ENCODE measurements around the gene TNFRSF4. TPM values are rescaled to one million over a fixed set of nuclear protein-coding genes. Genes with fewer than 3 reads are reported as not detected.

The TNFRSF4 gene
- total and polyA plus RNA-seq, 2 of the 8 experiments (the other 6 are each of a cell fraction or from before 2014, with no cell fraction given): 0.06 TPM; not detected in 1

- CTCF ChIA-PET (ENCODE audit: partially characterized antibody): interaction anchor here (0.6 to 2.2 kb wide), 4 partner anchors 18 to 241 kb away, joined by 3 to 10 read pairs (median 4); no protein-coding TSS in a partner anchor
- TF ChIP-seq SUZ12 (IDR thresholded peaks at IDR 0.05; ENCODE audit: low read length) (no peak), EZH2 (IDR thresholded peaks at IDR 0.05; ENCODE audit: low read depth, low read length, severe bottlenecking) (no peak), CBX8 (IDR thresholded peaks at IDR 0.05; ENCODE audit: borderline replicate concordance, low read depth, low read length) (no peak), JUND (IDR thresholded peaks at IDR 0.05; ENCODE audit: low read length) (no peak), SIRT6 (IDR thresholded peaks at IDR 0.05; ENCODE audit: low read length) (no peak), JUN (IDR thresholded peaks at IDR 0.05; ENCODE audit: low read depth, low read length) (no peak), CREB1 (IDR thresholded peaks at IDR 0.05) (no peak; the same call in 1 of the 2 replicates), ASH2L (IDR thresholded peaks at IDR 0.05; ENCODE audit: low read length) (no peak), SRF (IDR thresholded peaks at IDR 0.05; ENCODE audit: low read depth, low read length) (no peak), GTF2F1 (IDR thresholded peaks at IDR 0.05; ENCODE audit: borderline replicate concordance, low read depth, low read length) (no peak), GABPA (IDR thresholded peaks at IDR 0.05; ENCODE audit: borderline replicate concordance, insufficient read depth, low read length) (no peak)
Observed at GRCh38 chr1:1162597-1163537, 51.1 kb downstream of the TNFRSF4 start.

More at GRCh38 chr1:1162597-1163537, 51.1 kb downstream of the TNFRSF4 start:
- whole genome bisulfite sequencing, 2 experiments (ENCODE audit: extremely low coverage in 1 of 2, insufficient coverage in 1 of 2, insufficient read length in 1 of 2, insufficient replicate concordance in 2 of 2, low coverage in 1 of 2, low lambda C conversion rate in 2 of 2, missing lambda C conversion rate in 1 of 2): 78% methylated on average over 54 of the region's 73 CpGs; no CpG with 5 or more reads in 1 of the 2 experiments
- no peak overlapping the region for H3K27ac ChIP-seq (ENCODE audit: low read depth, low read length)
- H2BK20ac ChIP-seq (ENCODE audit: low read length): peak overlapping the region; percentile 15; the same call in 1 of the 2 replicates
- peak overlapping the region; percentile 96 for H3K4ac ChIP-seq (replicated peaks; ENCODE audit: insufficient read length, low read depth, low read length)
- H3K18ac ChIP-seq (ENCODE audit: extremely low read depth, low read length): peak overlapping the region; percentile 68
- no peaks in the 10 kb centered on the region; a peak in 2 of 4 replicates for H3K79me2 ChIP-seq (ENCODE audit: control insufficient read depth in 1 of 2, insufficient read depth in 2 of 2, low read length in 2 of 2)
- H3K79me1 ChIP-seq (ENCODE audit: low read depth, low read length): no peaks in the 10 kb centered on the region; the same call in 1 of the 2 replicates
- H3K23ac ChIP-seq (ENCODE audit: insufficient read length): no peak overlapping the region
- peak overlapping the region; percentile 92; the same call in 1 of the 2 replicates for H2BK15ac ChIP-seq (ENCODE audit: low read length)
- H3K36me3 ChIP-seq (ENCODE audit: control insufficient read depth in 2 of 4, insufficient read depth in 4 of 4, low read length in 3 of 4): no peaks in the 10 kb centered on the region
- peak overlapping the region; percentile 99 for H4K91ac ChIP-seq (replicated peaks; ENCODE audit: insufficient read length, low read length)
- peak overlapping the region; percentile 45 for H4K5ac ChIP-seq (ENCODE audit: insufficient read length, low read depth, low read length)
- peaks cover 9% of the 10 kb centered on the region; the same call in 1 of the 2 replicates for H3K23me2 ChIP-seq (ENCODE audit: low read depth, low read length)
- H2AK5ac ChIP-seq (ENCODE audit: low read depth, low read length): peak overlapping the region; percentile 78; the same call in 1 of the 2 replicates
- peak overlapping the region; percentile 69 for H3K56ac ChIP-seq (replicated peaks; ENCODE audit: insufficient read length, low read depth, low read length)
- H3K9ac ChIP-seq (replicated peaks in 1 of 4; ENCODE audit: extremely low read depth in 1 of 4, low read depth in 3 of 4, low read length in 3 of 4): no peak overlapping the region
- peak overlapping the region in 1 of 4 experiments; percentile 43; a peak in 2 of 8 replicates for H3K4me3 ChIP-seq (ENCODE audit: extremely low read depth in 1 of 4, insufficient read depth in 2 of 4, low read depth in 3 of 4, low read length in 4 of 4)
- no peak for DNase-seq (ENCODE audit: low read depth in 1 of 2, low spot score in 2 of 2)
- no peak overlapping the region for H2AFZ ChIP-seq (ENCODE audit: low read length)
- H3K4me1 ChIP-seq (replicated peaks in 1 of 4; ENCODE audit: control insufficient read depth in 3 of 4, insufficient read depth in 4 of 4, low read length in 3 of 4): peaks cover 0 to 41% (median 28%) of the 10 kb centered on the region in 4 experiments; a peak in 6 of 7 replicates
- H3K14ac ChIP-seq (ENCODE audit: insufficient read length): no peak overlapping the region
- H4K20me1 ChIP-seq (replicated peaks in 1 of 2; ENCODE audit: control insufficient read depth in 1 of 2, insufficient read depth in 2 of 2, low read length in 2 of 2): no peaks in the 10 kb centered on the region
- H3K27me3 ChIP-seq (replicated peaks in 1 of 4; ENCODE audit: control insufficient read depth in 3 of 4, extremely low read depth in 1 of 4, insufficient read depth in 3 of 4, low read length in 3 of 4): no peaks in the 10 kb centered on the region
- no peak for FAIRE-seq
- H2BK120ac ChIP-seq (replicated peaks; ENCODE audit: low read depth, low read length): peak overlapping the region; percentile 72
- peak overlapping the region; percentile 90; the same call in 1 of the 2 replicates for H2BK12ac ChIP-seq (ENCODE audit: low read depth, low read length)
- POLR2A ChIA-PET (ENCODE audit: partially characterized antibody): interaction anchor here (1.1 to 3.8 kb wide), 3 partner anchors 12 to 30 kb away, joined by 3 to 15 read pairs (median 3); partner anchors contain the start of gene TTLL10
- H2BK5ac ChIP-seq (ENCODE audit: low read depth, low read length): peak overlapping the region; percentile 88; the same call in 1 of the 2 replicates
- peak overlapping the region; percentile 23 to 26; a peak in 3 of 4 replicates for H3K4me2 ChIP-seq (ENCODE audit: insufficient read depth in 1 of 2, low read depth in 2 of 2, low read length in 2 of 2)
- H4K8ac ChIP-seq (ENCODE audit: extremely low read depth, insufficient read depth, low read length): peak overlapping the region; percentile 91
- H3K9me3 ChIP-seq (ENCODE audit: insufficient read depth in 2 of 2, low read depth in 1 of 2, low read length in 1 of 2): no peaks in the 10 kb centered on the region
